Adipose tissue (tissue), 3 donors: ENCODE results near the gene ZZZ3. TPM values are rescaled to one million over a fixed set of nuclear protein-coding genes. Genes with fewer than 3 reads are reported as not detected.
A peak's percentile ranks its signal among the peaks of the same experiment; 100 is the strongest.
"Not testable (repeated sequence)": the region's sequence is repeated elsewhere in the genome, so short reads cannot be mapped to it uniquely, and the experiment has no call there.

Experiments
- H3K27ac ChIP-seq: one replicate; pipeline ENCODE4 v1.5.1; 2013; ENCODE audit warnings: low read depth, low read length
- WGBS, 3 donors: extraction: QIAGEN DNeasy Blood & Tissue Kit; methylation state at CpG; one replicate each; pipeline ENCODE4 v1.1.7; 2013; 5-methylcytosine and 5-hydroxymethylcytosine counted together
- polyA plus RNA-seq, 3 donors: library from polyadenylated mRNA; stranded (reverse); fragments of 200-250 nt; gene quantifications; one replicate each; pipeline ENCODE4 v1.2.3, GENCODE V29; 2013
- donor health status: healthy with polysubstance abuse.
- donor health status: Bipolar disorder and iron deficiency.
- donor health status: healthy.

ZZZ3 gene
- 10 to 100 TPM in 1 of 3 donors, 1 to 10 TPM in 2; 7.8 to 10.0 (median 9.3) TPM for polyA plus RNA-seq

DNA sequence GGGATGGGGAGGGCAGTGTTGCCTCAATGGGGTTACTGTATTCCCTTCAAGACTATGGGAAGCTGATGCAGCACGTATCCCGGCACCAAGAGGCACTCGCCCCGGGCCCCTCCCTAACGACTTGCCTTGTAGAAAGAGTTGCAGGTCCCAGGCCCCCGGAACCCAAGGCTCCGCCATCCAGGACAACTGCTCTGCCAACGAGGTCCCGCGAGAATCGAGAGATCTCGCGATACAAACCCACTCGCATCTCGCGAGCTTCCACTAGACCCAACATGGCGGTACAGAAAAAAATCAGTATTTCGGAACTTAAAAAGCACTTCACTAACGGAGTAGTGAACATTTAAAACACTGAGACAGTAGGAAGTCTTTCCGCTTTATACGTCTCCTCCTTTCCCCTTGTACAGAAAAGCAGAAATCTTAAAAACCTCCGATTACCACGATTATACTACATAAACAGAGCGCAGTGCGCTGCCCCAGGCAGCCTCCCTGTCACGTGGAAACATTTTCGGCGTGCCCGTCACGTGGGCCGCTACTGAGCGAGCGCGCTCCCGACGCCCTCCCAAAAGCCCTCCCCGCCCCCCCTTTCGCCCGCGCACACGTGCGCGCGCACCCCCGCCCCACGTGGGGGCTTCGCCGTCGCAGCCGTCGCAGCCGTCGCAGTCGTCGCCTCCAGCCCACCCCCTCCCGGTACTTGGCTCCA is at the start of gene ZZZ3:
Gene ZZZ3, minus strand, starts transcription at position 199 of the 700 bp plus-strand sequence. CDS start 49,304 bp downstream, outside the sequence.
- WGBS, 3 donors, result 0% methylated on average over 50 to 56 of the region's 56 CpGs
- H3K27ac ChIP-seq, result peak within 1 kb of the TSS; percentile 70

GRCh38 chr1:77732090-77732489 is 49.6 kb upstream of the ZZZ3 start:
- H3K27ac ChIP-seq, result no peak overlapping the region
- WGBS, 3 donors, result 48 to 97% (median 88%) methylated on average over 1 of the region's 1 CpG

GRCh38 chr1:77725706-77726105 is 43.2 kb upstream of the ZZZ3 start:
- no peak overlapping the region for H3K27ac ChIP-seq
- 95 to 99% (median 98%) methylated on average over 4 of the region's 4 CpGs for WGBS, 3 donors

- WGBS, 3 donors, result 54 to 99% (median 98%) methylated on average over 2 of the region's 2 CpGs
- no peak overlapping the region for H3K27ac ChIP-seq
Measured at GRCh38 chr1:77718181-77718580, 35.7 kb upstream of the ZZZ3 start.

DNA sequence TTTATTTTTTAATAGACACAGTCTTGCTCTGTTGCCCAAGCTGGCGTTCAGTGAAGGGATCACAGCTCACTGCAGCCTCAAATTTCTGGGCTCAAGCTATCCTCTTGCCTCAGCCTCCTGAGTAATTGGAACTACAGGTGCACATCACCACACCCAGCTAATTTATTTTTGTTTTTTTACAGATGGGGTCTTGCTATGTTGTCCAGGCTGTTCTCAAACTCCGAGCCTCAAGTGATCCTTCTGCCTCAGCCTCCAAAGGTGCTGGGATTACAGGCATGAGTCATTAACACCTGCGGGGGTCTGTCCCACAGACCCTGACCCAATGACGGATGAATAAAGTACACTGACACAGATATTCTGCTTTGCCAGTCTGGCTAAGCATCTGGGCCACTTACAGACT is 33.6 kb upstream of the ZZZ3 start:
- 95 to 100% (median 98%) methylated on average over 4 of the region's 4 CpGs for WGBS, 3 donors
- no peak overlapping the region for H3K27ac ChIP-seq

DNA sequence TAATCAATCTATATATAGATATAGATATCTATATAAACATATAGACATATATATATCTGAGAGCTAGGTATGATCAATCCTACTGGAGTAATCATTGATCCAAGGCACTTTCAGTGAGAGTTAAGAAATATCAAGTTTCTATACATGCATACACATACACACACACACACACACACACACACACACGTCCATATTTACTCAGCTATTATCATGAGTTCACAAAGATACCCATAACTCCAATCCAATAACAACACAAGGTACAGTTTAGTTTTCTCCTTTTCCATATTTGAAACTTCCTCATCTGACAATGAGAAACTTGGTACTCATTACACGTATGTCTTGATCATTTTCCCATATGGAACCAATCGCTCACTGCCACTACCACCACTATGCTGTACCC is 27.3 kb upstream of the ZZZ3 start:
- no peak overlapping the region for H3K27ac ChIP-seq
- WGBS, 3 donors, result 71 to 93% (median 87%) methylated on average over 3 of the region's 3 CpGs

DNA sequence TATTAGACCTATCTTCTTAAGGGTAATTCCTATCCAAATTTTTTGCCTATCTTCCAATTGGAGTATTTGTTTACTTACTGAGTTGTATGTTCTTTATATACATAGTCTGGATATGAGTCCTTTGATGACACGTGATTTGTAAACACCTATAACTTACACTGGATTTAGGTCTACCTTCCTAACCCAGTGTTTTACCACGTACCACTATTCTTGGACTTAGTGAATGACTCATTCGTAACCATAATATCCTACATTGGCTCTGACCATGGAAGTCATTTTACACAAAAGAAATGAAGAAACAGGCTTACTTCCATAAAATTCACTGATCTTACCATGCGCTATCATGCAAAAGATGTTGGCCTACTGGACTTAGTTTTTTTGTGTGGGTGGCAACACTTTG is 23.9 kb upstream of the ZZZ3 start:
- WGBS, 3 donors, result 95 to 98% (median 96%) methylated on average over 4 of the region's 4 CpGs
- H3K27ac ChIP-seq, result no peak overlapping the region

GRCh38 chr1:77704736-77705135 is 22.3 kb upstream of the ZZZ3 start:
- 50 to 79% (median 52%) methylated on average over 2 of the region's 2 CpGs for WGBS, 3 donors
- H3K27ac ChIP-seq, result no peak overlapping the region

DNA sequence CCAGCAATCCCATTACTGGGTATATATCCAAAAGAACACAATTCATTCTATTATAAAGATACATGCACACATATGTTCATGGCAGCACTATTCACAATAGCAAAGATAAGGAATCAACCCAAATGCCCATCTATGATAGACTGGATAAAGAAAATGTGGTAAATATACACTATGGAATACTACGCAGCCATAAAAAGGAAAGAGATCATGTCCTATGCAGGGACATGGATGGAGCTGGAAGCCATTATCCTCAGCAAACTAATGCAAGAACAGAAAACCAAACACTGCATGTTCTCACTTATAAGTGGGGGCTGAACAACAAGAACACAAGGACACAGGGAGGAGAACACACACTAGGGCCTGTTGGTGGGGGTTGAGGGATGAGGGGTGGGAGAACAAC is 17.2 kb upstream of the ZZZ3 start:
- WGBS, 3 donors, result 97 to 100% (median 100%) methylated on average over 1 of the region's 1 CpG
- not testable (repeated sequence) for H3K27ac ChIP-seq

- H3K27ac ChIP-seq, result no peak overlapping the region
- 91 to 94% (median 92%) methylated on average over 3 of the region's 3 CpGs for WGBS, 3 donors
Measured at GRCh38 chr1:77697441-77697840, 15.0 kb upstream of the ZZZ3 start.

- WGBS, 3 donors, result 88 to 94% (median 91%) methylated on average over 3 of the region's 3 CpGs
Measured at GRCh38 chr1:77688939-77689338, 6.5 kb upstream of the ZZZ3 start.

GRCh38 chr1:77687519-77687906 is 5.1 kb upstream of the ZZZ3 start:
- H3K27ac ChIP-seq, result no peak overlapping the region
- 34 to 58% (median 38%) methylated on average over 20 to 21 of the region's 21 CpGs for WGBS, 3 donors

More at GRCh38 chr1:77688939-77689338, 6.5 kb upstream of the ZZZ3 start:
- H3K27ac ChIP-seq, result no peak overlapping the region

GRCh38 chr1:77686796-77687518 is 4.5 kb upstream of the ZZZ3 start:
- 87 to 90% (median 90%) methylated on average over 28 to 33 of the region's 33 CpGs for WGBS, 3 donors
- no peak overlapping the region for H3K27ac ChIP-seq

DNA sequence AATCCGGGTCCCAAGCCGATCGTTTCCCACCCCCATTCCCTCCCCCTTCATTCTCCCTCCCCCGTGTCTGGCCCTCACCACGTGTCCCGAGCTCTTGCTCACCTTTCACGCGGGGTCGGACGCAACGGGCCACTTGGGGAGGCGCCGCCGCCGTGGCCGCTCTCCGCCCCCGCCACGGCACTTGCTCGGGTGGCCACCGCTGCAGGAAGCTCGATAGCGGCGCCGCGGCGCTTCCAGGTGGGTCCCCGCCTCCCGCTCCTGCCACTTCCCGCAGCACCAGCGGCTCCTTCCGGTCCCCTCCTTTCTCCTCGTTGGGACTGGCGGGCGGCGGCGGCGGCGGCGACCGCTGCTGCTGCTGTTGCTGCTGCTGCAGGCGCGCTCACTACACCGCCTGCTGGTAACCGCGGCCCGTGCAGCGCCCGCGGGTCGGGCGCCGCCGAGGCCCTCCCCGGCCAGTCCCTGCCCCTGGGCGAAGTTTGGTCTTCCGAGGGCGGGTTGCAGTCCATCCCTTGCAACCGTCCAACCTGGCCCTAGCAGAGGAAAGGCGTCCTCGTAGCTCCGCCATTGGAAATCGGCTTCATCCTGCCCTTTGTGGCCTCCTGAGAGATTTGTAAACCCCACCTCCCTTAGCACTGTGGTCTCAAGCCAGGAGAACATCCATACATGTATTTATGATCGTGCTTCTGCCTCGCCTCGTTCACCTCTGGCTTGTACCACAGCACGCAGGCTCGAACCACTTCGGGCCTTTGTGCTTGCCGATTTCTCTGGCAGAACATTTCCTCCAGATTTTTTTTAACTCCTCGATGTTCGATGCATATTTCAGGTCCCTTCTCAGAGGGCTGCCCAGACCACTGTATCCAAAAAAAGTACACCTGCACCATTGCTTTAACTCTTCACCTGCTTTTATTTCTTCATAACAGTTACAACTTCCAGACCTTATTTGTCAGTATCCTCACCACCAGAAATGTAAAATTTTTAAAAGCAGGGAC is 996 bp upstream of the ZZZ3 start:
- peak overlapping the region; percentile 70 for H3K27ac ChIP-seq
- WGBS, 3 donors, result 0 to 1% (median 1%) methylated on average over 61 to 72 of the region's 72 CpGs

DNA sequence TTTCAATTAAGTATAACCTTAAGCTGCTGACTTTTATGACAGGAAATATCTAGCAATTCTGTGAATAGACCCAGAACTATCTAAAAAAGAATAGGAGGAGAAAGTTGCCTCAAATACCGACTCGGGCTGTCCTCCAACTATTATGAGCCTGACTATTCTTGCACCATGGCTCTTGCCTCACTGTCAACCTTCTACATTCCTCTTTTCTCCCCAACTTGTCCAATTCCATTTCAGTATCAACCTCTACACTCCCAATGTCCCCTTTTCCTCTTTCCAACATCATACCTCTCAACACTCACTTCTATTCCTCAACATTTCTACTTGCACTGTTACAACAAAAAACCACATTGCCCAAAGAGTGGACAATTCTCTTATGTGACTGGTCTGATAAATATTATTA is 2.3 kb downstream of the ZZZ3 start:
- WGBS, 3 donors, result 63 to 68% (median 63%) methylated on average over 2 of the region's 2 CpGs
- H3K27ac ChIP-seq, result no peak overlapping the region

DNA sequence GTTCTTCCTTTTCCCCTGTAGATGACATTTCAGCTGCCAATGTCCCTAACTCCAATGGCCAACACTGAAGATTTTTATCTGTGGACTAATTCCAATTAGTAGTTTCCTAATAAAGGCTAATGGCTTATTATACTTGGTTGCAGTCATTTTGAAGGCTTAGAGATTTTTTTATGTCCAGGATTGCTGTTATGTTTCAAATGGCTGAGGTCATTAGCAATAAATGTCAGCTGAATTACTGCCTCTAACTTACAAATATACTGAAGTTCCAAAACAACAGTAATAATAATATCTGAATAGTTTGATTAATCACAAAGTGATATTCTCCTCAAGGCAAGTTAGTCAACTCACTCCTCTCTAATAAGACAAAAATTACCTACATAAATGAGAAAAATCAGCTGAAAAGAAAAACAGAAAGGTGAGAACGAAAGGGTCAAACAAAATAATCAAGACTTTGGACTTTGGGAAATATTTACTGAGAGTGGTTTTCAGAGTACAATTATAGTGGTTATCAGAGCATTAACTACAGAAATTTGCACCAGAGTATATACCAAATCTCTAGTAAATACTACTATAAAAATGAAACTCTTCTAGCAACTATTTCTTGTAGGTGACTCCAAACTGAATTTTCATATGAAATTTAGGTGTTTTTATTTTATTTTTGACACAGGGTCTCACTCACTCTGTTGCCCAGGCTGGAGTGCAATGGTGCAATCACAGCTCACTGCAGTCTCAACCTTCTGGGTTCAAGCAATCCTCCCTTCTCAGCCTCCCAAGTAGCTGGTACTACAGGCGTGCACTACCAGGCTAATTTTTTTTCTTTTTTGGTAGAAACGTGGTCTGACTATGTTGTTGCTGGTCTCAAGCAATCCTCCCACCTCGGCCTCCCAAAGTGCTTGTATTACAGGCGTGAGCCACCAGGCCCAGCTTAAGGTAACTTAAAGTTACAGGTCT is 3.5 kb downstream of the ZZZ3 start:
- no peak overlapping the region for H3K27ac ChIP-seq
- 66 to 94% (median 88%) methylated on average over 5 of the region's 5 CpGs for WGBS, 3 donors

DNA sequence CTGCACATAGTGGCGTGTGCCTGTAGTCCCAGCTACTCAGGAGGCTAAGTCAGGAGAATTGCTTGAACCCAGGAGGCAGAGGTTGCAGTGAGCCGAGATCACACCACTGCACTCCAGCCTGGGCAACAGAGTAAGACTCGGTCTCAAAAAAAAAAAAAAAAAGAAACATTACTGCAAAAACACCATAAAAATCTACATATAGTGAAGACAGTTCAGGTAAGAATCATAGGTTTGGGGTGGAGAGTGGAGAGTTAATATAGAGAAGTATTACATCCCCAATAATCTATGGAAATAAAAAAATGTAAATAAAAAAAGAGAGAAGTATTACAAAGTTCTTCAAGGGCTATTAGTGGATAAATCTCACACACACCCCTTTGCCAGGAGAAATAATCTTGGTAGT is 7.7 kb downstream of the ZZZ3 start:
- WGBS, 3 donors, result 91 to 97% (median 92%) methylated on average over 3 of the region's 3 CpGs
- H3K27ac ChIP-seq, result not testable (repeated sequence)
